ENCODE results near the gene ANKRD42. TPM values are rescaled to one million over a fixed set of nuclear protein-coding genes. Genes with fewer than 3 reads are reported as not detected.
"Not testable (repeated sequence)": the region's sequence is repeated elsewhere in the genome, so short reads cannot be mapped to it uniquely, and the experiment has no call there.

ANKRD42 gene
- total RNA-seq, 2 experiments from 2014 or later = 1.6 to 1.9 TPM

DNA sequence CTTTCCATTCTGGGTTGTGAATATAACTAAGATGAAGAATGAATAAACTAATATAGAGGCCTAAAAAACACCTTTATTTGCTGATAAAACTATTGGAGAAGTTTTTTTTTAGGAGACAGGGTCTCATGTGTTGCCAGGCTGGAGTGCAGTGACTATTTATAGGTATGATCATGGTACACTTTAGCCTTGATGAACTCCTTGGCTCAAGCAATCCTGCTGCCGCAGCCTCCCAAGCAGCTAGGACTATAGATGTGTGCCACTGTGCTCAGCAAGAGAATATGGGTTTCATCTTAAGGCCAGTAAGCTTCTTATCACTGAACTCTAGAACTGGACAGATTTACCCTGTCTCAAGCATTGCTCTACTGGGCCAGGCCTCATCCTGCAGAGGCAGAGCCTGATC is 66.0 kb downstream of the ANKRD42 start:
- H3K4me1 Mint-ChIP-seq = no peaks in the 10 kb centered on the region
- peak overlapping the region; percentile 16 for H3K27ac Mint-ChIP-seq
- peaks cover 17% of the 10 kb centered on the region for H3K36me3 Mint-ChIP-seq
- CTCF ChIA-PET = no interaction called here
- ATAC-seq (no peak), DNase-seq (no peak)
- no peaks in the 10 kb centered on the region for H3K27me3 Mint-ChIP-seq
- H3K4me3 Mint-ChIP-seq = no peak overlapping the region
- no peaks in the 10 kb centered on the region for H3K9me3 Mint-ChIP-seq (ENCODE audit: low read depth)

DNA sequence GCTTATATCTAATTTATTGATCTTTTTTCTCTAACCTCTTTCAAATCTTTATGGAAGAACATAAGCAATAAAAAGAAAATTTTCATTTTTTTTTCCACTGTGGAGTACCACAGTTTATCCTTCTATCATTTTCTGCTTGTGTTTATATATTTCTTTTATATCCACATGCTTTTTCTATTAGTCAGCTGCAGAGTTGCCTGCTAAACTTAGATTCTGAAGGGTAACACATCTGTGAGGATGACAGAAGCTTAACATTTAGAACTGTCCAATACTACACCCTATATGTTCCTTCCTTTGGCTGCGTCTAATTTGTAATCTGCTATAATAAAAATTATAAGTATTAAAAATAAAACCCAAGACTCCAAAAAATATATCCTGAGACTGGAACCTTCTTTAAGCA is 71.8 kb downstream of the ANKRD42 start:
- no peak for DNase-seq
- no peaks in the 10 kb centered on the region for H3K9me3 Mint-ChIP-seq (ENCODE audit: low read depth)
- no peaks in the 10 kb centered on the region for H3K4me1 Mint-ChIP-seq
- H3K36me3 Mint-ChIP-seq = peaks cover 47% of the 10 kb centered on the region
- H3K27ac Mint-ChIP-seq = no peak overlapping the region
- no peak overlapping the region for H3K4me3 Mint-ChIP-seq
- H3K27me3 Mint-ChIP-seq = no peaks in the 10 kb centered on the region
- CTCF ChIA-PET = interaction anchor here (1.3 kb wide), 1 partner anchor 28 kb away, joined by 5 read pairs; no protein-coding TSS in a partner anchor
- no peak for ATAC-seq

DNA sequence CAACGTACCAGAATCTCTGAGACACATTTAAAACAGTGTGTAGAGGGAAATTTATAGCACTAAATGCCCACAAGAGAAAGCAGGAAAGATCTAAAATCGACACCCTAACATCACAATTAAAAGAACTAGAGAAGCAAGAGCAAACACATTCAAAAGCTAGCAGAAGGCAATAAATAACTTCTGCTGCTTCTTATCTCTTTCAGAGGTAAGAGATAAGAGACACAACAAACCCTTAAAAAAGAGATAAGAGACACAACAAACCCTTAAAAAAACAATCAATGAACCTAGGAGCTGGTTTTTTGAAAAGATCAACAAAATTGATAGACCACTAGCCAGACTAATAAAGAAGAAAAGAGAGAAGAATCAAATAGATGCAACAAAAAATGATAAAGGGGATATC is 75.6 kb downstream of the ANKRD42 start:
- H3K4me1 Mint-ChIP-seq; H3K27me3 Mint-ChIP-seq; H3K27ac Mint-ChIP-seq; DNase-seq; CTCF ChIA-PET; ATAC-seq; H3K4me3 Mint-ChIP-seq; H3K9me3 Mint-ChIP-seq (ENCODE audit: low read depth): not testable (repeated sequence)
- H3K36me3 Mint-ChIP-seq = peaks cover 62% of the 10 kb centered on the region

DNA sequence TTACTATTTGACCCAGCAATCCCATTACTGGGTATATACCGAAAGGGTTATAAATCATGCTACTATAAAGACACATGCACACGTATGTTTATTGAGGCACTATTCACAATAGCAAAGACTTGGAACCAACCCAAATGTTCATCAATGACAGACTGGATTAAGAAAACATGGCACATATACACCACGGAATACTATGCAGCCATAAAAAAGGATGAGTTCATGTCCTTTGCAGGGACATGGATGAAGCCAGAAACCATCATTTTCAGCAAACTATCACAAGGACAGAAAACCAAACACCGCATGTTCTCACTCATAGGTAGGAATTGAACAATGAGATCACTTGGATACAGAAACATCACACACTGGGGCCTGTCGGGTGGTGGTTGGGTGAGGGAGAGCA is 78.2 kb downstream of the ANKRD42 start:
- not testable (repeated sequence) for H3K4me1 Mint-ChIP-seq, DNase-seq
- peaks cover 51% of the 10 kb centered on the region for H3K36me3 Mint-ChIP-seq

DNA sequence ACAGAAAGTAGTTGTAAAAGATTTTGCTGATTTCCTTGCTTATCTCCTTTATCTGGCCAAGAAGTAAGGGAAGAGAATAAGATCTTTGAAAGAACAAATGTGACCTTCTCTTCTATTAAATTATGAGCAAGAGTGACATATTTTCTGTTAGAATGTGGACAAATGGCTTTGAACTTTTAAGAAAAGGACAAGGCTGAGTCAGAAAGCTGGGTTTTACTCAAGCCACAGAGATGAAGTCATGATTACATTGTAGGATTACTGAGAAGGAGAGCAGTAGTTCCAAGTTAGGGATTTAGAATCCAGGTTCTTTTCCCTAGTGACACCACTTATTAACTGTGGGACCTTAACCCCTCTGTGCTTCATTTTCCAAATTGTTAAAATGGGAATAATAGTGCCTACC is 79.1 kb downstream of the ANKRD42 start:
- no peak for ATAC-seq
- peaks cover 5% of the 10 kb centered on the region for H3K4me1 Mint-ChIP-seq
- H3K4me3 Mint-ChIP-seq = no peak overlapping the region
- no peak overlapping the region for H3K27ac Mint-ChIP-seq
- CTCF ChIA-PET = no interaction called here
- H3K27me3 Mint-ChIP-seq = no peaks in the 10 kb centered on the region
- DNase-seq = no peak
- H3K36me3 Mint-ChIP-seq = peaks cover 49% of the 10 kb centered on the region
- H3K9me3 Mint-ChIP-seq (ENCODE audit: low read depth) = no peaks in the 10 kb centered on the region

More for the DNA sequence above, 78.2 kb downstream of the ANKRD42 start:
- ATAC-seq; H3K27ac Mint-ChIP-seq; H3K27me3 Mint-ChIP-seq; H3K4me3 Mint-ChIP-seq; CTCF ChIA-PET; H3K9me3 Mint-ChIP-seq (ENCODE audit: low read depth): not testable (repeated sequence)

DNA sequence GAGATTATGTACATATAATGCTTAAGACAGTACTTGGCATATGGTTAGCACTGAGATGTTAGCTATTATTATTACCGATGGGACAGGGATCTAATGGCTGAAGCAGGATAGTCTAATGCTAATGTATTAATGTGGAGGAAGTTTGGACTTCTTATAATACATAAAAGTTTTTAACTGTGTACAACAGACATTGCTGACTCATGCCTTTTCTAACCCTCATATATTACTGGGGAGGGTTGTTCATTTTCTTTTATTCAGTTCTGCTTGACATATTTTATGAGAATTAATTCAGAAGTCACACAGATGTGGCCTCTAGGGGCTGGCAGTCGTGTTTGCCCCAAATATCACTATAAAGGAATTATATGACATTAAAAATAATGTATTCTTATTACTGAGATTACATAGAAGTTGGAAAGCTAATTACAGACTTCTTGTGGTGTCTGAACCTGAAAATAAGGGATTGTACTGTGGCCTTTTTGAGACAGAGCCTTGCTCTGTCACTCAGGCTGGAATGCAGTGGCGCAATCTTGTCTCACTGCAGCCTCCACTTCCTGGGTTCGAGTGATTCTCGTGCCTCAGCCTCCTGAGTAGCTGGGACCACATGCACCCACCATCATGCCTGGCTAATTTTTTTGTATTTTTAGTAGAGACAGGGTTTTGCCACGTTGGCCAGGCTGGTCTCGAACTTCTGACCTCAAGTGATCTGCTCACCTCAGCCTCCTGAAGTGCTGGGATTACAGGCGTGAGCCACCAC is 82.6 kb downstream of the ANKRD42 start:
- peaks cover 5% of the 10 kb centered on the region for H3K4me1 Mint-ChIP-seq
- H3K27ac Mint-ChIP-seq = no peak overlapping the region
- CTCF ChIA-PET = interaction anchor here (0.6 to 2.0 kb wide), 2 partner anchors 17 to 543 kb away, joined by 3 to 8 read pairs; no protein-coding TSS in a partner anchor
- no peaks in the 10 kb centered on the region for H3K9me3 Mint-ChIP-seq (ENCODE audit: low read depth)
- H3K36me3 Mint-ChIP-seq = peaks cover 34% of the 10 kb centered on the region
- ATAC-seq (no peak), DNase-seq (no peak)
- no peaks in the 10 kb centered on the region for H3K27me3 Mint-ChIP-seq
- no peak overlapping the region for H3K4me3 Mint-ChIP-seq

DNA sequence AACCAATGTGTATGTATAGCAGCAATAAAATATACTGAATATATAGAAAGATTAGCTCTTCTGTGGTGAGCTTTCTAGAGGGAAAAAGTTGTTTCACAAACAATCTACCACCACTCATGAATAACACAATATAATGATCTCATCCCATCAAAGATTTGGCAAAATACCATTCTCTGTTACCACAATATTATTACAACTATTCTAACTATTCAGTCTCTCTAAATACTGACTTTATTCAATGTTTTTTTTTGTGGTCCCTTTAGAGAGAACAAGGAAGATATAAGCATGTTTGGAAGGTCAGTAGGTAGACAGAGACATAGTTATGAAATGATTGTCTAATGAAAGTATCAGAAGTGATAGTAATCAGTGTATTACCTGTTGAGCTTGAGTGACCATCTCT is 84.8 kb downstream of the ANKRD42 start:
- H3K4me3 Mint-ChIP-seq = no peak overlapping the region
- H3K9me3 Mint-ChIP-seq (ENCODE audit: low read depth) = no peaks in the 10 kb centered on the region
- no peak overlapping the region for H3K27ac Mint-ChIP-seq
- CTCF ChIA-PET = interaction anchor here (1.0 to 1.1 kb wide), 2 partner anchors 14 to 27 kb away, joined by 3 to 4 read pairs; no protein-coding TSS in a partner anchor
- H3K36me3 Mint-ChIP-seq = peaks cover 18% of the 10 kb centered on the region
- DNase-seq = no peak
- peaks cover 7% of the 10 kb centered on the region for H3K4me1 Mint-ChIP-seq
- no peak for ATAC-seq
- H3K27me3 Mint-ChIP-seq = no peaks in the 10 kb centered on the region

DNA sequence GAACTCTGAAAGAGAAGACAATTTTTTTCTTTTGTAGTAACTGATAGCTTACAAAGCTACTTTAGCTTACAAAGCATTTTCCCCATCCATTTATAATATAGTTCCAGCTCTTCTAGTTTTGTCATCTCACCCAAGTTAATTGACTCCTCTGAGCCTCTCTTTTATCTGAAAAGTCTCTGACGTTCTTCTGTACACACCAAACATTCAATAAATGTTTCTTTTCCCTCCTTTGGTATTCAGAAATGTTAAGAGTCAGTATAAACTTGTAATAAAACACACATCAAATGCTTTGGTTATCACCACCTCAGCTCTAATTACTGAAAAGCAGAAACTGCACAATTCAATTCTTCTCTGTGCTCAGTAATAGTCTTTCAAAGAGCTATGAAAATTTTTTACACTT is 86.7 kb downstream of the ANKRD42 start:
- H3K9me3 Mint-ChIP-seq (ENCODE audit: low read depth) = no peaks in the 10 kb centered on the region
- ATAC-seq = no peak
- no peak overlapping the region for H3K27ac Mint-ChIP-seq
- H3K27me3 Mint-ChIP-seq = no peaks in the 10 kb centered on the region
- H3K4me1 Mint-ChIP-seq = peaks cover 23% of the 10 kb centered on the region
- DNase-seq = no peak
- CTCF ChIA-PET = no interaction called here
- H3K36me3 Mint-ChIP-seq = peaks cover 15% of the 10 kb centered on the region
- H3K4me3 Mint-ChIP-seq = no peak overlapping the region

DNA sequence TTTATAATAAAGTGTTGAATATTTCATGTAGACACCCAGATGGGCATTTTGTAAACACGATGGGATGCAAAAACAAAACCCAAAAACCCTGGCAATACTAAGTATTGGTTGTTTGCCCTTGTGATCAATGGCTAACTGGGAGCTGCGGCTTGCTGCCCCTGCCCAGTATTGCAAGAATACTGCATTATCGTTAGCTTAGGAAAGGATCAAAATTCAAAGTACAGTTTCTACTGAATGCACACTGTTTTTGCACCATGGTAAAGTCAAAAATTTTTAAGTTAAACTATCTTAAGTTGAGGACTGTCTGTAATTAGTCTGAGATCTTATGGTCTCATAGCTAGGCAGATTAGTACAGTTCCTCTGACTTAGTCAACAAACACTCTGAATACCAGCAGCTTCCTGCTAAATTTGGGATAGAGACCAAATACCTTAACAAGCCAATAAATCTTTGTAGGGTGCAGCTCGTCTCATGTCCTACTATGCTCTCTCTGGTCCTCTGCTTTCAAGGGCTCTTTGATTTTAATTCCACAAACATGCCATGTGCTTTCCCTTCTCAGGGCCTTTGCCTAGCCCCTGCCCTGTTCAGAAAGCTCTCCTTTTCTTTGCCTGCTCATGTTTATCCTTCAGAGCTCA is 88.7 kb downstream of the ANKRD42 start:
- no peak for DNase-seq
- no peak for ATAC-seq
- Mint-ChIP-seq H3K4me3 (no peak overlapping the region), H3K36me3 (peaks cover 12% of the 10 kb centered on the region), H3K4me1 (peaks cover 30% of the 10 kb centered on the region), H3K27me3 (no peaks in the 10 kb centered on the region), H3K9me3 (ENCODE audit: low read depth) (peaks cover 1% of the 10 kb centered on the region), H3K27ac (no peak overlapping the region)
- CTCF ChIA-PET = interaction anchor here (1.5 kb wide), 1 partner anchor 11 kb away, joined by 6 read pairs; no protein-coding TSS in a partner anchor

DNA sequence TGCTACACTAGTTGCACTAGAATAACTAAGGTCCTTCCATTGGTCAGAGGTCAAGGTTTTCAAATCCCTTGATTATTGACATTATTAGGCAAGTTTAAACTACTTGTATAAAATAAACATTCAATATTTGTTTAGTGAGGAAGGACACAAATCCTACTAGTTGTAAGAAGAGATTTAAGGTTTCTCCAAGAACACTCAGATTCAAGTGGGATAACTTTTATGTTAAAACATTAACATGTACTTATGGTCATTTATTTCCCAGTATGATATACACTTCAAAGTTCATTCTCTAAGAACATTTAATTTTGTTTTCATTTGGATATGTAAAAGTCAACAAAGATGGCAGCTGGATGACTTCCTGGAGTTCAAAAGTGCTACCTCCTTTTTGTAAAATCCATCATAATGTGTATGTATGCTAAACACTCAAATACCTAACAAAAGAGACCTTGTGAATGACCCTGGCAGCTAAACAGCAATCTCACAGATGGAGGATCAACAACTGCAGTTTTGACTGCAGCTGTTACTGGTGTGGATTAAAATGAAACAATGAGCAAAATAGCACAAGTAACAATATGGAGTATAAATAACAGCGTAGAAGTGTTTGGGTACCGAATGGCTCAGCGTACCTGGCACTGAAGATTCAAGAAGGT is 91.1 kb downstream of the ANKRD42 start:
- Mint-ChIP-seq H3K4me3 (peak overlapping the region; percentile 84), H3K36me3 (peaks cover 3% of the 10 kb centered on the region), H3K27ac (peak overlapping the region; percentile 99), H3K27me3 (no peaks in the 10 kb centered on the region), H3K9me3 (ENCODE audit: low read depth) (peaks cover 2% of the 10 kb centered on the region), H3K4me1 (peaks cover 32% of the 10 kb centered on the region)
- ATAC-seq = no peak
- CTCF ChIA-PET = interaction anchor here (1.2 to 2.1 kb wide), 5 partner anchors 8 to 384 kb away, joined by 3 to 4 read pairs (median 4); partner anchors contain the start of genes PCF11 and PRCP
- no peak for DNase-seq

DNA sequence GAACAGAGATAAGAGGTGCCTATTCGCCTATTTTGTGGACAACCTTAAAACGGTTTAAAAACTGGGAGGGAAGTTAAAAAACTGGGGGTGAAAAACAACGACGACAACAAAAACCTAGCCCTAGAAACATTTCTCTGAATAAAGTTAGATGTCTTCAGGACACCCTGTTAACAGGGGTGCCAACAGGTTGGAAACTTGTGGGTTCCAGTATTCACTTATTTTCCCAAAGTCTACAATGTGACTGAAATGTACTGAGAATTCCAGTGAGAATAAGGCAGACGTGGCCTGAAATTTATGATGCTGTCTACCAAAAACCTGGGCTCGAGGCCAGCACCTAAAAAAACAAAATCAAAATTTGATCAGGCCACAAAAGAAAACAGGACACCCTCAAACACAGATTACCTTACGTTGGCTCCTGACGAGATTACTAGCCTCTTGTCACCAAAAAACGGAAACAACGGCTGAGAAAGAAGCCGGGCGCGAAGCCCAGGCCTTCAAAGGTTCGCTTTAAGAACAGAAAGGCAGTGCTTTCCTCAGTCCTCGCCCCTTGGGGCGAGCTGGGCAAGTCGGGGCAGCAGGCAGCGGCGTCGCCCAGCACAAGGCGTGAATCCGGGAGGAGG is 91.7 kb downstream of the ANKRD42 start:
- peaks cover 32% of the 10 kb centered on the region for H3K4me1 Mint-ChIP-seq
- DNase-seq (no peak), ATAC-seq (peak; percentile 58)
- peaks cover 1% of the 10 kb centered on the region for H3K36me3 Mint-ChIP-seq
- H3K4me3 Mint-ChIP-seq = peak overlapping the region; percentile 84
- H3K27ac Mint-ChIP-seq = peak overlapping the region; percentile 99
- CTCF ChIA-PET = interaction anchor here (1.2 to 2.1 kb wide), 3 partner anchors 36 to 385 kb away, joined by 4 read pairs; partner anchors contain the start of genes PCF11 and PRCP
- H3K27me3 Mint-ChIP-seq = no peaks in the 10 kb centered on the region
- H3K9me3 Mint-ChIP-seq (ENCODE audit: low read depth) = peaks cover 2% of the 10 kb centered on the region

DNA sequence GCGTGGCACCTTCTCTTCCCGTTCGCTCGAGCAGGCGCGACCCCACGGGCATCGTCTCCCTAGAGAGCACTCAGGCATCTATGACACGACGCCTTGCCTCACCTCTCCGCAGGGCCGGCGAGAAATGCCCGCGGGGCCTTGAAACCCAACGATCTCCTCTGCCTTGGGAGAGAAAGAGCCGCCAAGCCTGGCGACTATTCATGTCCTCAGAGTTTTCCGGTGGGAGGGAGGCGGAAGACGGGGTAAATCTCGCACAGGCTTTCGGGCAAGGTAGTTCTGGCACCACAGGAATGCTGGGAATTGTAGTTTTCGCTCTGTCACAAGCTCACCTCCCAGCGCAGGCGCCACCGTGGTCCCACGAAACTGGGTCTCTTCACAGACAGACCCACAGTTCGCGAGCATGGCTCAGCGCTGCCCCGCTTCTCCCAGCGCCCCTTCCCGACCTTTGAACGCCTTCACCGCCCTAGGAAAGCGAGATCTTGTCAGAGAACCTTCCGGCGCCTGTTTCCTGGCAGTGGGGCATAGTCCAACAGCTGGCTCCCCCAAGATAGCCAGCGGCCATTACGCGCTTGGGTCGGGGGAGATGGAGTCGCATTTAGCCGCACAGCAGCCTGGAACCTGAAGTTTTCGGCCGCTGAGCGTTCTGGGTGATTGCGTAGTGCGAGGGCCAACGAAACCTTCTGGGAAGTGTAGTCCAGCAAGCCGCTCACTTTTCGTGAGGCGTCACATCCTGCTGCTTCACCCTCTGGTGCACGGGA is 92.4 kb downstream of the ANKRD42 start, which contains the start of gene CCDC90B:
CCDC90B (minus strand) TSS at position 597 of the 758 bp plus-strand sequence; CDS start at position 202, 395 bp downstream.
- Mint-ChIP-seq H3K4me1 (peaks cover 32% of the 10 kb centered on the region), H3K9me3 (ENCODE audit: low read depth) (peaks cover 2% of the 10 kb centered on the region), H3K27ac (peak within 1 kb of the TSS; percentile 99), H3K4me3 (peak within 1 kb of the TSS; percentile 84), H3K27me3 (no peaks in the 10 kb centered on the region), H3K36me3 (peaks cover 1% of the 10 kb centered on the region)
- peak; percentile 97 for DNase-seq
- peak; percentile 94 for ATAC-seq
- CTCF ChIA-PET = interaction anchor here (0.8 to 2.1 kb wide), 5 partner anchors 11 to 412 kb away, joined by 3 to 4 read pairs (median 3); partner anchors contain the start of gene PRCP

Data from activated CD8-positive, alpha-beta memory T cell treated with anti-CD3 and anti-CD28 coated beads, Interleukin-2, amount 10 ng/mL, durations not matched to agents 7 days and 5 days (primary cell).